ENCODE data around the gene EFHC1. TPM values are rescaled to one million over a fixed set of nuclear protein-coding genes. Genes with fewer than 3 reads are reported as not detected.

The EFHC1 gene
- total and polyA plus RNA-seq, 12 donors, result 3.3 to 14.3 (median 5.8) TPM

GRCh38 chr6:52374247-52374646 is 45.9 kb upstream of the EFHC1 start:
- Histone ChIP-seq H3K27me3 (no peaks in the 10 kb centered on the region), H3K4me1 (peaks cover 0 to 30% (median 15%) of the 10 kb centered on the region in 9 donors), H3K36me3 (peaks cover 0 to 5% (median 0%) of the 10 kb centered on the region in 9 donors), H3K4me3 (no peak overlapping the region), H3K9me3 (no peaks in the 10 kb centered on the region), H3K27ac (no peak overlapping the region)
- intact Hi-C loops (cut with DNase I), result no loop called here
- ATAC-seq (no peak), DNase-seq (no peak)
- TF ChIP-seq, protein P1, sequence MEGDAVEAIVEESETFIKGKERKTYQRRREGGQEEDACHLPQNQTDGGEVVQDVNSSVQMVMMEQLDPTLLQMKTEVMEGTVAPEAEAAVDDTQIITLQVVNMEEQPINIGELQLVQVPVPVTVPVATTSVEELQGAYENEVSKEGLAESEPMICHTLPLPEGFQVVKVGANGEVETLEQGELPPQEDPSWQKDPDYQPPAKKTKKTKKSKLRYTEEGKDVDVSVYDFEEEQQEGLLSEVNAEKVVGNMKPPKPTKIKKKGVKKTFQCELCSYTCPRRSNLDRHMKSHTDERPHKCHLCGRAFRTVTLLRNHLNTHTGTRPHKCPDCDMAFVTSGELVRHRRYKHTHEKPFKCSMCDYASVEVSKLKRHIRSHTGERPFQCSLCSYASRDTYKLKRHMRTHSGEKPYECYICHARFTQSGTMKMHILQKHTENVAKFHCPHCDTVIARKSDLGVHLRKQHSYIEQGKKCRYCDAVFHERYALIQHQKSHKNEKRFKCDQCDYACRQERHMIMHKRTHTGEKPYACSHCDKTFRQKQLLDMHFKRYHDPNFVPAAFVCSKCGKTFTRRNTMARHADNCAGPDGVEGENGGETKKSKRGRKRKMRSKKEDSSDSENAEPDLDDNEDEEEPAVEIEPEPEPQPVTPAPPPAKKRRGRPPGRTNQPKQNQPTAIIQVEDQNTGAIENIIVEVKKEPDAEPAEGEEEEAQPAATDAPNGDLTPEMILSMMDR (IDR thresholded peaks at IDR 0.05), result no peak
- 97 to 98% methylated on average over 4 of the region's 4 CpGs for WGBS, 2 donors

- H3K4me3 ChIP-seq, result no peak overlapping the region
- H3K36me3 ChIP-seq, result peaks cover 0 to 5% (median 0%) of the 10 kb centered on the region in 9 donors
- no peaks in the 10 kb centered on the region for H3K9me3 ChIP-seq
- no peaks in the 10 kb centered on the region for H3K27me3 ChIP-seq
- peak overlapping the region in 1 of 10 donors; percentile 21 for H3K27ac ChIP-seq
- TF ChIP-seq, protein P1 (IDR thresholded peaks at IDR 0.05), result no peak
- peak in 1 of 8 donors; percentile 44 for ATAC-seq
- 98 to 100% methylated on average over 2 of the region's 2 CpGs for WGBS, 2 donors
- peaks cover 0 to 30% (median 15%) of the 10 kb centered on the region in 9 donors for H3K4me1 ChIP-seq
- no peak for DNase-seq
- intact Hi-C loops (cut with DNase I), result no loop called here
Observed at GRCh38 chr6:52375780-52376556, 44.2 kb upstream of the EFHC1 start.

GRCh38 chr6:52376763-52377162 is 43.4 kb upstream of the EFHC1 start:
- peak overlapping the region in 1 of 10 donors; percentile 61 for H3K27ac ChIP-seq
- no peaks in the 10 kb centered on the region for H3K36me3 ChIP-seq
- H3K4me3 ChIP-seq, result no peak overlapping the region
- intact Hi-C loops (cut with DNase I), result no loop called here
- TF ChIP-seq, protein P1 (IDR thresholded peaks at IDR 0.05), result no peak
- no peaks in the 10 kb centered on the region for H3K9me3 ChIP-seq
- peak in 3 of 8 donors; percentile 69 to 88 (median 79) for ATAC-seq
- H3K27me3 ChIP-seq, result no peaks in the 10 kb centered on the region
- WGBS, 2 donors, result 87 to 90% methylated on average over 3 of the region's 3 CpGs
- DNase-seq, result no peak
- peaks cover 0 to 28% (median 15%) of the 10 kb centered on the region in 9 donors for H3K4me1 ChIP-seq

DNA sequence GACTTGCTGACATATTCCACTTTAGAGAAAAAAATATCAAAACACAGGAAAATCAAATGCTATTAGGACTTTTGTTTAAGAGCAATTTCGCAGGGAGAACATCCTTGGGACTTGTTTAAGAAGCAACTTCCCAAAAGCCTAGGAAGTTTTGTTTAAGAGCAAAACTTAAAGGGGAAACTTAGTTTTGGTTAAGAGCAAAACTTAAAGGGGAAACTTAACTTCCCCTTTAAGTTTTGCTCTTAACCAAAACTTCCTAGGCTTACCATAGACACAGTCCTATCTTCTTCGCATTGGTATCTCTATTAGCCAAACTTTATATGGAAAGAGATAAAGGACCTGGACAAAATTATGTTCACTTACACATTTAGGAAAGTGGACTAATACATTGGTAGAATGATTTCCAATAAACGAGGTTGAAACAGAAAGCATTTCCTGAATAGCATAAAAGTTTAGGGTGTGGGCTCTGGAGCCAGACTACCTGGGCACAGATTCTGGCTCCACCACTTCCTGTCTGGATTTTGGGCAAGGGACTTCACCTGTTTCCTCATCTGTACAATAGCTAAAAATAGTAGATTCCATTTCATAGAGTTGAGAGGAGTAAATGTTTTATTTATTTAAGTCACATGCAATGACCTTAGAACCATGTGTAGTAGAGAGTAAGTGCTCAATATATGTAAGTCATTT is 42.5 kb upstream of the EFHC1 start:
- TF ChIP-seq, protein P1 (IDR thresholded peaks at IDR 0.05), result no peak
- Histone ChIP-seq H3K27me3 (no peaks in the 10 kb centered on the region), H3K36me3 (no peaks in the 10 kb centered on the region), H3K9me3 (no peaks in the 10 kb centered on the region), H3K4me3 (no peak overlapping the region), H3K4me1 (peaks cover 0 to 25% (median 15%) of the 10 kb centered on the region in 9 donors), H3K27ac (peak overlapping the region in 1 of 10 donors; percentile 61)
- ATAC-seq (no peak), DNase-seq (no peak)
- WGBS, 2 donors, result 63 to 68% methylated on average over 3 of the region's 3 CpGs
- intact Hi-C loops (cut with DNase I), result no loop called here
